H9 (cell line): ENCODE measurements around the gene FCHO1. TPM values are rescaled to one million over a fixed set of nuclear protein-coding genes. Genes with fewer than 3 reads are reported as not detected.

Experiments used
- DNase-seq: peaks from one replicate; pipeline ENCODE4 v3.0.0-alpha.2; 2017
- H2AFZ ChIP-seq: one replicate; pipeline ENCODE4 v1.6.1; 2013; ENCODE audit warnings: mild to moderate bottlenecking, low read length, control low read depth, moderate library complexity
- H2AK5ac ChIP-seq: 2 replicates; pipeline ENCODE4 v1.6.1; 2013; ENCODE audit warnings: low read length, control low read depth, mixed read lengths; ENCODE audit not compliant: insufficient read length
- H2BK120ac ChIP-seq: one replicate; pipeline ENCODE4 v1.6.1; 2013; ENCODE audit warnings: low read depth, mild to moderate bottlenecking, low read length, control low read depth, inconsistent platforms; ENCODE audit not compliant: poor library complexity, severe bottlenecking
- H2BK12ac ChIP-seq: 2 replicates; pipeline ENCODE4 v1.6.1; 2013; ENCODE audit warnings: low read length, control low read depth, mixed read lengths, low read depth; ENCODE audit not compliant: insufficient read length
- H2BK15ac ChIP-seq: 2 replicates; pipeline ENCODE4 v1.6.1; 2013; ENCODE audit warnings: low read depth, low read length, control low read depth
- H2BK20ac ChIP-seq: one replicate; pipeline ENCODE4 v1.6.1; 2013; ENCODE audit warnings: low read depth, mild to moderate bottlenecking, low read length, control low read depth, inconsistent platforms; ENCODE audit not compliant: poor library complexity, severe bottlenecking
- H2BK5ac ChIP-seq: 2 replicates; pipeline ENCODE4 v1.6.1; 2013; ENCODE audit warnings: low read length, control low read depth, mixed read lengths; ENCODE audit not compliant: insufficient read length
- H3K14ac ChIP-seq: 2 replicates; pipeline ENCODE4 v1.6.1; 2013; ENCODE audit warnings: low read length, control low read depth; ENCODE audit not compliant: insufficient read depth
- H3K18ac ChIP-seq: 2 replicates; pipeline ENCODE4 v1.6.1; 2013; ENCODE audit warnings: low read depth, mild to moderate bottlenecking, mixed read lengths, low read length, control low read depth; ENCODE audit not compliant: insufficient read length
- H3K23ac ChIP-seq: 2 replicates; pipeline ENCODE4 v1.6.1; 2013; ENCODE audit warnings: low read length, control low read depth, mixed read lengths, low read depth; ENCODE audit not compliant: insufficient read length
- H3K23me2 ChIP-seq: 2 replicates; pipeline ENCODE4 v1.6.1; 2013; ENCODE audit warnings: low read depth, mild to moderate bottlenecking, mixed read lengths, low read length, control low read depth; ENCODE audit not compliant: insufficient read length, poor library complexity, severe bottlenecking
- H3K27ac ChIP-seq: 2 replicates; pipeline ENCODE4 v1.5.1; 2013; ENCODE audit warnings: low read length, control low read depth, mixed read lengths, low read depth; ENCODE audit not compliant: insufficient read length
- H3K27me3 ChIP-seq: 2 replicates; pipeline ENCODE4 v1.6.1; 2013; ENCODE audit warnings: low read length, control low read depth, inconsistent platforms; ENCODE audit not compliant: insufficient read depth
- H3K4ac ChIP-seq: 2 replicates; pipeline ENCODE4 v1.6.1; 2013; ENCODE audit warnings: low read depth, mild to moderate bottlenecking, control low read depth, inconsistent platforms, low read length, moderate library complexity
- H3K4me1 ChIP-seq: 2 replicates; pipeline ENCODE4 v1.6.1; 2013; ENCODE audit warnings: low read length, control low read depth, inconsistent platforms; ENCODE audit not compliant: insufficient read depth
- H3K4me2 ChIP-seq: 2 replicates; pipeline ENCODE4 v1.6.1; 2013; ENCODE audit warnings: low read length, control low read depth, mixed read lengths; ENCODE audit not compliant: insufficient read length, insufficient read depth
- H3K56ac ChIP-seq: 2 replicates; pipeline ENCODE4 v1.6.1; 2013; ENCODE audit warnings: low read depth, mild to moderate bottlenecking, mixed read lengths, low read length, control low read depth; ENCODE audit not compliant: insufficient read length
- H3K79me1 ChIP-seq: 2 replicates; pipeline ENCODE4 v1.6.1; 2013; ENCODE audit warnings: low read depth, mild to moderate bottlenecking, moderate library complexity, low read length, control low read depth, inconsistent platforms; ENCODE audit not compliant: insufficient read depth, poor library complexity, severe bottlenecking
- H3K79me2 ChIP-seq: 2 replicates; pipeline ENCODE4 v1.6.1; 2013; ENCODE audit warnings: low read length, control low read depth, inconsistent platforms; ENCODE audit not compliant: insufficient read depth
- H3K9ac ChIP-seq: 2 replicates; pipeline ENCODE4 v1.6.1; 2013; ENCODE audit warnings: low read length, control low read depth, mixed read lengths; ENCODE audit not compliant: insufficient read length; ENCODE audit errors: extremely low read depth
- H3K9me3 ChIP-seq: one replicate; pipeline ENCODE4 v1.6.1; 2013; ENCODE audit warnings: low read depth, low read length, inconsistent platforms; ENCODE audit not compliant: control insufficient read depth
- H3T11ph ChIP-seq: one replicate; pipeline ENCODE4 v1.6.1; 2013; ENCODE audit warnings: mild to moderate bottlenecking, low read length, control low read depth, inconsistent platforms
- H4K20me1 ChIP-seq: one replicate; pipeline ENCODE4 v1.6.1; 2013; ENCODE audit not compliant: control insufficient read depth, insufficient read length, insufficient read depth
- H4K5ac ChIP-seq: 2 replicates; pipeline ENCODE4 v1.6.1; 2013; ENCODE audit warnings: low read depth, mild to moderate bottlenecking, mixed read lengths, low read length, control low read depth; ENCODE audit not compliant: insufficient read length
- H4K8ac ChIP-seq: replicated peaks from 2 replicates; pipeline ENCODE4 v1.6.1; 2013; ENCODE audit warnings: low read length, control low read depth, mixed read lengths, low read depth; ENCODE audit not compliant: insufficient read length
- H4K91ac ChIP-seq: 2 replicates; pipeline ENCODE4 v1.6.1; 2013; ENCODE audit warnings: low read depth, mild to moderate bottlenecking, moderate library complexity, mixed read lengths, low read length, control low read depth; ENCODE audit not compliant: insufficient read length
- H3K27ac Mint-ChIP-seq, 3 experiments: 2 replicates in 2 of 3; 3 replicates in 1 of 3; pipeline ENCODE4 v1.8.0; 2020 to 2021; ENCODE audit warnings: mixed read lengths in 3 of 3, mild to moderate bottlenecking in 1 of 3, moderate library complexity in 1 of 3
- H3K27me3 Mint-ChIP-seq: 2 replicates; pipeline ENCODE4 v1.8.0; 2021; ENCODE audit warnings: low read depth, mild to moderate bottlenecking, moderate library complexity, mixed read lengths
- H3K36me3 Mint-ChIP-seq, 3 experiments: 2 replicates in 2 of 3; 3 replicates in 1 of 3; pipeline ENCODE4 v1.8.0; 2020 to 2021; ENCODE audit warnings: low read depth in 3 of 3, mixed read lengths in 3 of 3; ENCODE audit not compliant: insufficient read depth in 1 of 3
- H3K4me1 Mint-ChIP-seq, 2 experiments: 2 replicates each; pipeline ENCODE4 v1.8.0; 2020; ENCODE audit warnings: mixed read lengths in 2 of 2
- H3K4me3 Mint-ChIP-seq, 2 experiments: 2 replicates in 1 of 2; 3 replicates in 1 of 2; pipeline ENCODE4 v1.8.0; 2020 to 2021; ENCODE audit warnings: mild to moderate bottlenecking in 2 of 2, mixed read lengths in 2 of 2, moderate library complexity in 1 of 2
- H3K9me3 Mint-ChIP-seq, 2 experiments: 2 replicates in 1 of 2; 3 replicates in 1 of 2; pipeline ENCODE4 v1.8.0; 2020; ENCODE audit warnings: mild to moderate bottlenecking in 2 of 2, mixed read lengths in 2 of 2, moderate library complexity in 1 of 2
- WGBS: extraction: QIAGEN DNeasy Blood & Tissue Kit; methylation state at CpG from one replicate; pipeline ENCODE4 v1.1.7; 2013; ENCODE audit warnings: missing lambda C conversion rate, low lambda C conversion rate, mixed read lengths; ENCODE audit not compliant: insufficient read length; ENCODE audit errors: extremely low coverage; 5-methylcytosine and 5-hydroxymethylcytosine counted together
- total RNA-seq: library from RNA; stranded (reverse); gene quantifications from 2 replicates; pipeline ENCODE4 v1.2.1, GENCODE V29; 2021
- TF ChIP-seq, protein P1 (sequence below): fragments of 200-600 bp; sonication (generic); conservative IDR thresholded peaks from 3 replicates; pipeline ENCODE4 v1.8.0; 2021; ENCODE audit warnings: antibody characterized with exemption, mild to moderate bottlenecking

The FCHO1 gene
- total RNA-seq, 1 experiment from 2014 or later, result 13.1 TPM

DNA sequence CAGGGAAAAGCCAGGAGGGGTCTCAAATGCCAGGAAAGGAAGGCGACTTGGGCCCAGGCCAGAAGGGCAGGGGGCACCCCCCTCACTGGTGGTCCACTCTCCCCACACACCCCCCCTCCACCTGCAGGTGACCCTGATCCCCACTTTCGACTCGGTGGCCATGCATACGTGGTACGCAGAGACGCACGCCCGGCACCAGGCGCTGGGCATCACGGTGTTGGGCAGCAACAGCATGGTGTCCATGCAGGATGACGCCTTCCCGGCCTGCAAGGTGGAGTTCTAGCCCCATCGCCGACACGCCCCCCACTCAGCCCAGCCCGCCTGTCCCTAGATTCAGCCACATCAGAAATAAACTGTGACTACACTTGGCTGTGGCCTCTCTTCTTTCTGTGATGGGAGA, 17.1 kb upstream of the FCHO1 start:
- no peaks in the 10 kb centered on the region for H3K27me3 Mint-ChIP-seq
- Histone ChIP-seq H2AK5ac (no peak overlapping the region), H4K20me1 (peaks cover 5% of the 10 kb centered on the region), H3T11ph (no peak overlapping the region), H3K56ac (no peak overlapping the region), H2BK12ac (no peak overlapping the region), H3K18ac (no peak overlapping the region), H4K8ac (no peak overlapping the region), H3K9me3 (no peaks in the 10 kb centered on the region), H3K9ac (no peak overlapping the region), H3K79me2 (peaks cover 3% of the 10 kb centered on the region; the same call in 1 of the 2 replicates), H3K27ac (no peak overlapping the region), H2BK5ac (no peak overlapping the region), H3K14ac (no peak overlapping the region), H3K79me1 (no peaks in the 10 kb centered on the region), H2BK20ac (no peak overlapping the region), H3K4me1 (no peaks in the 10 kb centered on the region), H2BK120ac (no peak overlapping the region), H3K23ac (no peak overlapping the region), H2AFZ (no peak overlapping the region), H3K4me2 (no peak overlapping the region), H2BK15ac (no peak overlapping the region), H3K23me2 (no peaks in the 10 kb centered on the region), H4K91ac (no peak overlapping the region), H4K5ac (no peak overlapping the region), H3K27me3 (no peaks in the 10 kb centered on the region), H3K4ac (no peak overlapping the region)
- no peak for DNase-seq
- no peak overlapping the region for H3K4me3 Mint-ChIP-seq
- H3K4me1 Mint-ChIP-seq, result peaks cover 3% of the 10 kb centered on the region in 2 experiments
- no peaks in the 10 kb centered on the region for H3K9me3 Mint-ChIP-seq
- peaks cover 36 to 79% (median 59%) of the 10 kb centered on the region in 3 experiments for H3K36me3 Mint-ChIP-seq
- H3K27ac Mint-ChIP-seq, result no peak overlapping the region; a peak in 2 of 7 replicates
- TF ChIP-seq, protein P1, sequence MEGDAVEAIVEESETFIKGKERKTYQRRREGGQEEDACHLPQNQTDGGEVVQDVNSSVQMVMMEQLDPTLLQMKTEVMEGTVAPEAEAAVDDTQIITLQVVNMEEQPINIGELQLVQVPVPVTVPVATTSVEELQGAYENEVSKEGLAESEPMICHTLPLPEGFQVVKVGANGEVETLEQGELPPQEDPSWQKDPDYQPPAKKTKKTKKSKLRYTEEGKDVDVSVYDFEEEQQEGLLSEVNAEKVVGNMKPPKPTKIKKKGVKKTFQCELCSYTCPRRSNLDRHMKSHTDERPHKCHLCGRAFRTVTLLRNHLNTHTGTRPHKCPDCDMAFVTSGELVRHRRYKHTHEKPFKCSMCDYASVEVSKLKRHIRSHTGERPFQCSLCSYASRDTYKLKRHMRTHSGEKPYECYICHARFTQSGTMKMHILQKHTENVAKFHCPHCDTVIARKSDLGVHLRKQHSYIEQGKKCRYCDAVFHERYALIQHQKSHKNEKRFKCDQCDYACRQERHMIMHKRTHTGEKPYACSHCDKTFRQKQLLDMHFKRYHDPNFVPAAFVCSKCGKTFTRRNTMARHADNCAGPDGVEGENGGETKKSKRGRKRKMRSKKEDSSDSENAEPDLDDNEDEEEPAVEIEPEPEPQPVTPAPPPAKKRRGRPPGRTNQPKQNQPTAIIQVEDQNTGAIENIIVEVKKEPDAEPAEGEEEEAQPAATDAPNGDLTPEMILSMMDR, result no peak
- no CpG with 5 or more reads among the region's 16 CpGs for WGBS
